ENCODE data around the gene CCL20.

Gene CCL20

DNA sequence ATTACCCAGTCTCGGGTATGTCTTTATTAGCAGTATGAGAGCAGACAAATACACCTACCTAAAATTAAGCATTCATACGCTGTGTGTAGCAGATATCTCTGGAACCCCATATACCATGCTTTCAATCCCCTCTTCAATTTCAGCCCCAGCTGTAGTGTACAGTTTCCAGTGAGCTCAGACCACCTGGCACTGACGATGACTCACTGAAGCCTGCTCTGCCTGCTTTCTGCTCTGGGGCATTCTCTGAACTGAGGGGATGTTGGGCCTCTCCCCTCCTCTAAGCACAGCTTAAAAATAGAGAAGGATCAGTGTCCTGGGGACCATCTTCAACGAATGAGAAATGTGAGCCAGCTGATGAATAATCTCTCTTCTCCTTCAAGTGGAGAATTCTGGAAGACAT, 8.7 kb upstream of the CCL20 start:
- no peak for FAIRE-seq

GRCh38 chr2:227805578-227805977, 8.1 kb upstream of the CCL20 start:
- FAIRE-seq = no peak

DNA sequence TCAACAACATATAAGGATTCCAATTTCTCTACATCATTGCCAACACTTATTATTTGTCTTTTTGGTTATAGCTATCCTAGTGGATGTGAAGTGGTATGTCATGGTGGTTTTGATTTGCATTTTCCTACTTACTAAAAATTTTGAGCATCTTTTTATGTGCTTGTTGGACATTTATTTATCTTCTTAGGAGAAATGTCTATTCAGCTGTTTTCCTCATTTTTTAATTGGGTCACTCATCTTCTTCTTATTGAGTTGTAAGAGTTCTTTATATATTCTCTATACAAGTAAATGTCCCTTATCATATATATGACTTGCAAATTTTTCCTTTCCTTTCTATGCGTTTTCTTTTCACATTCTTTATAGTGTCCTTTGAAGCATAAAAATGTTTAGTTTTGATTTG, 4.7 kb upstream of the CCL20 start:
- FAIRE-seq = no peak

GRCh38 chr2:227812001-227812400, 1.6 kb upstream of the CCL20 start:
- FAIRE-seq = no peak

DNA sequence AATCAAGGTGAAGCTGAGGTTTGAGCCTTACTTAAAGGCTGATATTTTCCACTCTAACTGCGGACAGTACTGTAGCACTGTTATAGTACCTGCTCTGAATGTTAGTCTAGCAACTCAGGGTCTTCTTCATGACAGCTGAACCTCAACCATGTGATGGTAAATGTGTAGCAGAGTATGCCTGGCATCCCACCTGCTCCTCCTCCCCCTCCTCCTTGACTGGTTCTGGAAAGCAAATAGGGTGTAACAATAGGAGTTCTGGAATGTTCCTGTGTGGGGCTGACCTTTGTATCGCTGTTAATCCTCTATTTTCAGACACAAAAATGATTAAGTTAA, 447 bp upstream of the CCL20 start:
- FAIRE-seq = no peak

DNA sequence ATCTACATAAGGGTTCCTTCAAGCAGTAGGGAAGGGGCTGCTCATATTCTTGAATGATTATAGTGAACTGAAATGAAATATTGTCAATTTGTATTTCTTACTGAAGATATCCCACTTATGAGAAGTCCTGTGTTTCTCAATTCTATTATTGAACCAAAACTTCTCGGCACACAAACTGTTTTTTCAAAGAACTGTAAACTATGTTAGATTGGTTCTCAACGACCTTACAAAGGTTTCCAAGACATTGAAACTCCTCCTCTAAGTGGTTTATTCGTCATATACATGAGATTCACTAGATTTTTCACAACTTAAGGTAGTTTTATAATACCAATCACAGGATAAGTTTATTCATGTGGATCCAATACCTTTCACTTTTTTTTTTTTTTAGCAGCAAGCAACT, 1.4 kb downstream of the CCL20 start:
- FAIRE-seq = no peak

GRCh38 chr2:227816507-227817294, 3.1 kb downstream of the CCL20 start:
- FAIRE-seq = no peak

GRCh38 chr2:227817336-227817735, 3.7 kb downstream of the CCL20 start:
- no peak for FAIRE-seq

DNA sequence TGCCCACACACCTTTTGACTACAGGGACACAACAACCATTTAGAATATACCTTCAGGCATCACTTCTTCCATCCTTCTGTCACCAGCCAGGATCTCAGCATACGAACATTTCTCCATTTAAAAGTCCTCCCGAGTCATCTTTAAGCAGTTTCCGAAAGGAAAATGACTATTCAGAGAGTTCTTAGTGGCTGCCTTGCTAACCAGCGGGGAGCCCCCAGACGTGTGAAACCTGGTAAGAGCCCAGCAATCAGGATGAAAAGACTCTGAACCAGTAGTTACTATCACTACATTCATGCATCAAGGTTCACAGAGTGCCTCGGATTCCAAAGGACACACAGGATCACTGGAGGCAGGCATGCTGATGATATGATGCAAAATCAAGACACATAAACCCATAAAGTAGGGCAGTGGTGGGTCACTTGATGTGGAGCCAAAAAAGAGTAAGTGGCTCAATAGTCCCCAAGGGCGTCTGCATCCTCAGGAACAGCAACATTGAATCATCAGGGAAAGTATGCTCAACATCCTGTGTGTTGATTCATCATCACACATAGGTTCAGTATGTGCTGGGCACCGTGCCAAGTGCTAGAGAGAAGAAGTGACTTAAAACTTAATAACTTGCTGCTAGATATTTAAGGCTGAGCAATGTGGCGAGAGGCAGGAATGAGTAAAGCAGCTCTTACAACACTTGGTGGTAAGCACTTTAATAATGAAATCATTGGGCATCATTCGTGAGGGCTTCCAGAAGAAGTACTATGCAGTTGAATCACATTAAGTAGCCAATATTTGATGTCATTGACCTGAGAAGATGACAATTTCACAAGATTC, 4.4 kb downstream of the CCL20 start:
- FAIRE-seq = no peak

- FAIRE-seq = no peak
Measured at GRCh38 chr2:227818675-227819397, 5.2 kb downstream of the CCL20 start.

DNA sequence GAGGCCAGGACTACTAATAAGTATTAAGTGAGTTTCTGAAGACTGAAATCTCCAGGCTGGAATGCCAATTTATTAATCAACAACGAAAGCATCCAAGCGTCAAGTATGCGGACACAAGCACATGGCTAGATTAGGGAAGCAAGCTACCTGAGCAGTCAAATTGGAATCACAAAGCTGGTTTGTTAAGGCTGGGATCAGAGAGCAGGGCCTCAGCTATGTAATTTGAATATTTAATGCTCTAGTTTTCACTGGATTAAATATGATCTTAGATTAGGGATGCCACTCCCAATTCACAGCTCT, 5.7 kb downstream of the CCL20 start:
- no peak for FAIRE-seq

- FAIRE-seq = no peak
Measured at GRCh38 chr2:227821043-227821942, 7.7 kb downstream of the CCL20 start.

DNA sequence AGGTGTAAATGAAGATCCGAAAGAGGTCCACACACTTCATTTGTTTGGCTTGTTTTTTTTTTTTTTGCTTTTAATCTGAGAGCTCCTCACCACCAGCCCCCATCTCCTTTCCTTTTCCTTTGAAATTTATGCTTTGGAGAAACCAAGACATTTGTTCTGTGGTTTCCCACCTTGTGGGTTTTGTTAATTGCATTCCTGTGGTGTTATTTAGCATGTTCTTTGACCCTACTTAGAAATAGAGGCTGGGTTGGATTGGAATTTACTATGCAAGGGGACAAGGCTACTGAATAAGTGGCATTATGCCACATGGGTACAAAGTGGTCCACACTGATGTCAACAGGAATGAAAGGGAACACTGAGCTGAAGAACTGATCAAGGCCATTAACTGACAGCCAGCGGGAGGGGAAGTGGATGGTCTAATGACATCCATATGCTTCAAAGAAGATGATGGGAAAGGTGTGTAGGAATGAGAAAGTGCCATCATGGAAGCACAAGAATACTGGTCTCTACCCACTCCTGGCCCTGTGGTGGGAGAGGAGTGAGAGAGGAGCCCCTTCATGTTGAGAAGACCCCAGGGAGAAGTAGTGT, 8.9 kb downstream of the CCL20 start:
- FAIRE-seq = no peak

- no peak for FAIRE-seq
Measured at GRCh38 chr2:227823922-227824321, 10.3 kb downstream of the CCL20 start.

- no peak for FAIRE-seq
Measured at GRCh38 chr2:227824711-227825110, 11.1 kb downstream of the CCL20 start.

- no peak for FAIRE-seq
Measured at GRCh38 chr2:227826019-227826521, 12.4 kb downstream of the CCL20 start.

DNA sequence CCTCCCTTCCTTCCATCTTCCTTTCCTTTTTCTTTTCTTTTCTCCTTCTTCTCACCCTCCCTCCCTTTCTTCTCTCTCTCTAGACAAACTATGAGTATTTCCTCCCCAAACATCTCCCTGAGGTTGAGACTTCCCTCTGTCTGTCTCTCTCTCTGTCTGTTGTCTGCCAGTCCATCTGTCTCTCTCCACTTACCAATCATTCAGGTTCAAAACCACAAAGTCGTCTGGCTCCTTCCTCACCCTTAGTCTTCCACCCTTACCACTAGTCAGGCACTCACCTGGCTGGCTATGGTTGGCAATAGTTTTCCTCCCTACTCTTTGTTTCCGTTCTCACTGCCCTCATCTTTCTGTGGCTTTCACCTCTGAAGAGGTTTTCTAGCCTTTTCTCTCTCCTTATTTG, 12.9 kb downstream of the CCL20 start:
- FAIRE-seq = no peak

DNA sequence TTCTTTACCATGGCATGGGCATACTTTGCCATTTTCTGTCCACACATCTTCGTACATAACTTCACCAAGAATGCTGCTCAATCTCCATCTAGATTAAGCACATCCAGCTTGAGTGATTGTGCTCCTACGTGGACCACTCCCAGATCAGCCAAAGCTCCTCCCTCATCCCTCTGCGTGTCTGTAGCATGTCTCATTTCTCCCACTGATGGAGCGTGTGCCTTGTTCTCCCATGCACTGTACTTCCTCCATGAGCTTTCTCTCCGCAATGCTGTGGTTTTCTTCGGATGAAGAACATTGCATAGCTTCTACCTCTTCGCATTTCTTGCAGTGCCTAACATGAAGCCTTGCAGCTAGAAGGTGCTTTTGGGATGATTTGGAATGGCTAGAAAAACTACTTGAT, 13.5 kb downstream of the CCL20 start:
- no peak for FAIRE-seq

DNA sequence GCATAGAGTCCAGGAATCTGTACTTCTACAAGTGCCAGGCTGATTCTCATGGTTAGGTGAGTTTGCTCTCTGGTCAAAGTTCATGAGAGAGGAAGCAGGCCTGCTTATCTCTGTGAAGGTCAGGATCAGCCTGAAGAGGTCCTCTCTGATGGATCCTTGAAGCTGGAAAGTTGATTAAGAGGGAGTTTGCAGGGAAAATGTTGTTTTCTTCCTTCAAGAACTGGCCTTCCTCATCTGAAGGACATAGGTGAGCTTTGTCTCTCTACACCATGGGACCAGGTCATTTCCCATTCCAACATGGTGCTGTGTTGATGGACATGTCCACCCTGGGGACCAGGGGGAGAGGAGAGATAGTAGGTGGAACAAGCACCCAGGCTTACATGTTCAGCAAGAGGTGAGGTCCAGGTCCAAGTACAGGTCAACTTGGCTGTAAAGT, 14.9 kb downstream of the CCL20 start:
- no peak for FAIRE-seq

GRCh38 chr2:227829337-227829736, 15.7 kb downstream of the CCL20 start:
- no peak for FAIRE-seq

- FAIRE-seq = no peak
Measured at GRCh38 chr2:227834423-227834822, 20.8 kb downstream of the CCL20 start.

Data from A204.1 (cell line).